ENCODE measurements around the gene ARHGAP15. TPM values are rescaled to one million over a fixed set of nuclear protein-coding genes. Genes with fewer than 3 reads are reported as not detected.
"Not testable (repeated sequence)": the region's sequence is repeated elsewhere in the genome, so short reads cannot be mapped to it uniquely, and the experiment has no call there.

Gene ARHGAP15
- total RNA-seq, 1 experiment from 2014 or later, result 0.17 TPM

DNA sequence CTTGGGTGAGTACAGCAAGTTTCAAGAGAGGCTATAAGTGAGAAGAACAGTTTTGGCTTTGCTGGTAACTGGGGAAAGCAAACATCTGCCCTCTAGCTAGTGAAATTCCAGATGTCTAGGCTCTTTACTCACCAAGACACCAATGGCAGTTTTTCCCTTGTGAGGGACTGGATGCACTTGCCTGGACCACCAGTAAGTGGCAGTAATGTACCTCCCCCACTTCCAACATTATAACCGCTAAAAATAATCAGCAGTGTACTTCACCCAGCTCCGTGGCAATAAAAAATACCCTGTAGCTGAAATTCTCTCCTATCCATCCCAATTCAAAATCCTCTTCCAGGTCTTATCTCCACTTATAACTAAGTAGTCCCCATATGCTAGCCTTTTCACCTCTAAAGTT, 383.9 kb downstream of the ARHGAP15 start:
- DNase-seq (ENCODE audit: extremely low read depth, low read depth), result peak; percentile 18

DNA sequence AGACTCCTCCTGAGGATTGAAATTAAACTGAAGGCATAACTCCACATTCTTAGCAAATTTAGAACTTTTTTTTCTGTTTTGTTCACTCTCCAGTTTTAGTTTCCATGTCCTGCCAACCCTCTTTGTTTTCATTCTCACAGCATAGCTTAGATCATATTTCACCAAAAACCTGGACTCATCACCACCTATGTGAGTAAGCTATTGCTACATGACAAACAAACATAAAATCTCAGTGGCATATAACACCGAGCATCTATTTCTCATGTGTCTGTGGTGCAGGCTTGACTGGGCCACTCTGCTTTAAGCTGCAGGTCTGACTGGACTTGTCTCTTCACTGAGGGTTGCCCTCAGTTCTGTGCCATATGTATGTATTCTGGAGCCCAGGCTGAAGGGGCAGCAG, 385.2 kb downstream of the ARHGAP15 start:
- DNase-seq (ENCODE audit: extremely low read depth, low read depth), result no peak

DNA sequence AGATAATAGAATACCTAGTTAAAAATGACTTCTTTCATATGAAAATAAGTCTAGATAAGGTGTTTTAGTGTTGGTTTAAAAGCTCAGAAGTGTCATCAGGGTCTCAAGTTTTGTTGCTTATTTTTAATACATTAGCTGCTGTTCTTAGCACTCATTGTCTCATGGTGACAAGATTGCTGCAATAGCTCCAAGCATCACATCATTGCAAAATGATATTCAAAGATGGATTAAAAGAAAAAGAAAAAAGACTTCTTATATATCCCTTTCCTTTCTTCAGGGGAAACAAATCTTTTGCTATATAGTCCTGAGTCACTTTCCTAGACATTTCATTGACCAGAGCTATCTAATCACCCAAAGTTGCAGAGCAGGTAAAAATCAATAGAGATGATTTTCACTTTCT, 386.1 kb downstream of the ARHGAP15 start:
- no peak for DNase-seq (ENCODE audit: extremely low read depth, low read depth)

DNA sequence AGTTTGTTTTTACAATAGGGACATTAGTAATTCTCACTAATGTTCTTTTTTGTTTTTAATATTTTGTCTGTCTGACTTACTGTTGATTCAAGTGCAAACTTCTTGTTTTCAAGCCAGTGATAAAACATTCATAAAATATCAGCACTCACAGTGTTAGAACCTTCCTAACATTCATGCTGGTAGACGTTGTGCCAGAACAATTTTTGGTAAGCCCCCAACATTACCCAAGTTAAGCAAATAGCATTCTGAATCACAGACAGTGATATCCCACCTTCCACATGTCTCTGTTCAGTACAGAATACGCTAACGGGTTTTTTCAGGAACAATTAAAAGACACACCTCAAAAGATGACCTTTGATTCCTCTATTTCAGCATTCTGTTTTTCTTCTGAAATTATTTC, 390.3 kb downstream of the ARHGAP15 start:
- DNase-seq (ENCODE audit: extremely low read depth, low read depth), result no peak

DNA sequence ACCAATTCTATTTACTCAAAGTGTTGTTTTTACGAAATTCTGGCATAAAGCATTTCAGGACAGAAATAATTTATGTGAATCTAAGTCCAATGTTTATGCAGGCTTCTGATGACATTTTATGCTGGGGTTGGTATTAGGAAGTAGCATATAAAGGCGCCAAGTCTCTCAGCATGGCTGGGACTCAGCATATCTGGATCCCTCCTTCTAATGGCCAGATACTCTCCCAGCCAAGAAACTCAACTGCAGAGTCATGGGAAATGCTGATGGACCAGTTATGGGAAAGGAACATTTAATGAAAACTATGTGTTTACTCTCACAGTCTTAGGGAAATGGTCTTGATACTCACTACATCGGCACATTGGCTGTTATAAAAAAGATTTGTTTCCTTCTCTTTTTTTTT, 392.2 kb downstream of the ARHGAP15 start:
- no peak for DNase-seq (ENCODE audit: extremely low read depth, low read depth)

DNA sequence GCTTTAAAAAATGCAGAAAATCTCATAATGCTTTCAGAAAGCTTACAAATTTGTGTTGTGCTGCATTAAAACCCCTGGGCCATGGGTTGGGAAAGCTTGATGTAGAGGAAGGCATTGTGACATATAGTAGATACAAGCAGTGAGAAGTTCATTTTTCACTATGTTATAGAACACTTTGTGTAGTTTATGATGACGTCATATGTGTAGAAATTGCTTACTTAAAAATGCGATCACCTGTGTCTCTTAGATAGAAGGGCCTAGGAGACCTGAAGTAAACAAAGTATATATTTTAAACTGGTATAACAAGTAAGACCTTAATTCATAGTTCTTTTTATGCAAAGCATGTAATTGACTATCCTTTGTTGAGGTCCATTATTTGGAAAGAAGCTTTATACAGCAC, 393.5 kb downstream of the ARHGAP15 start:
- DNase-seq (ENCODE audit: extremely low read depth, low read depth), result no peak

DNA sequence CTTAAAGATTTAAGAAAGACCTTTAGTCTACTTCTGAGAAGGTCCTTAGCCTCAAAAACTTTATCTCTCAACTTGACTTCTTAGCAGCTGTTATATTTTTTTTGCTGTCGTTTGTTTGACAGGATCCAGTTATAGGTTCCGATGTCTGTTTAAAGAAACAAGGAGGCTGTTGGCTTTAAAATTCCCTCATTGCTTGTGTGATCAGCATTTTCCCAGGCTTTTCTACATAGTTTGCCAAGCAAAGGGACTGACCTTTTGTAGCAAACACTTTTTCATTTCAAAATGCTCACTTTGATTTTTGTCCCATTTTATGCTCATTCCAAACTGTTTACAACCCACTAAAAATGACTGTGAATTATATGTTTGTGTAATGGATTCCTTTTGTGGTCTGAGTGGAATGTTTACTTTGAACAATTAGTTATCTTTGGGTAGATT, 394.9 kb downstream of the ARHGAP15 start:
- DNase-seq (ENCODE audit: extremely low read depth, low read depth), result no peak

DNA sequence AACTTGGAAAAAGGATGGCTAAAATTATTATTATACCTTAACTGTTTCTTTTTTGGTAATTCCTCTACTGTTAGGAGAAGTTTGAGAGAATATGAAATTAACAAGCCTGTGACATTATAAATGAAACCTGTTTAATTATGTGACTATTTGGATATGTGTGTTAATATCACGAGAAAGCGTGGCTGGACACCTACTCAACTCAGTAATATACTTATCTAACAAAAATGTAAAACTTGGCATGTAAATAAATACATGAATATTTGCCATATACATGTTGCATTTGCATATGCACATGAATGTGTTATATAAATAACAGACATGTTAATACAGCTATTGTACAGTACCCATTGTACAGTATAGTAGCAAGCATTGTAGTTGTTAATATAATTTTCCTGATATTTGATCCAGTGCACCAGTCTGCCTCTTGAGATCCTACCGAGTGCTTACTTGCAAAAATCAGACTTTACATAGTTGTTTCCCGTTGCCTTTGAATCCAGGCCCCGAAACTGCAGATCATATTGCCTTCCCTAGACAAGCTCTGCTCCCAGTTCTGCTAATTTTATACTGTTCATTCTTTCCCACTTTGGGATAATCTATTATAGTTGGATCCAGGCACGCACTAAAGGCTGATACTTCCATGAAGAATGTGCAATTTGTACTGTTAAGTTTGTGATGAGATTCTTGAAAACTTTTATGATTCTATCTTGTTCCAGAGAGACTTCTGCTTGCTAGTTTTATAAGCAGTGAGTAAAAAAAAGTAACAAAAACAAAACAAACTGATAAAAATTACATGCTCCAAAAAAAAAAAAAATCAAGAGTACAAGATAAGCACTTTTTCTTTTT, 395.6 kb downstream of the ARHGAP15 start:
- DNase-seq (ENCODE audit: extremely low read depth, low read depth), result no peak

DNA sequence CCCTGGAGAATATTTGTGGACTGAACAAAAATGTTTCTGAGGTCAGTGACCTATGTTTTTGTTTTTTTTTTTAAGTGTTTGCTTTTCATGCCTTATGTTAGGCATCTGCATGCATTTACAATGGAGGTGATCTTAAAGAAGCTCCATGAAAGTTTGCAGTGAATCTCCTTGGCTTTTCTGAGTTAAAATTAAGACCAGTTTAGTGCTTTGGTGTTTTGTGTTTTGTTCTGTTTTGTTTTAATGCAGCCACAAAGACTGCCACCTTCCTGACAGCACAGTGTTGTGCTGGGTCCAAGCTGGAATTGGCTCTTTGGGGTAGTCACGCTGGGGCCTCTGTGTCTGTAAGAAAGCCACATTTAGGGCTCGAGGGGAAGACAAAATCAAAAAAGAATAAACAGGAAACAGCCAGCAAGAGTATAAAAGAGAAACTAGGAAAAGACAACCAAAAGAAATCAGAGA, 396.2 kb downstream of the ARHGAP15 start:
- no peak for DNase-seq (ENCODE audit: extremely low read depth, low read depth)

DNA sequence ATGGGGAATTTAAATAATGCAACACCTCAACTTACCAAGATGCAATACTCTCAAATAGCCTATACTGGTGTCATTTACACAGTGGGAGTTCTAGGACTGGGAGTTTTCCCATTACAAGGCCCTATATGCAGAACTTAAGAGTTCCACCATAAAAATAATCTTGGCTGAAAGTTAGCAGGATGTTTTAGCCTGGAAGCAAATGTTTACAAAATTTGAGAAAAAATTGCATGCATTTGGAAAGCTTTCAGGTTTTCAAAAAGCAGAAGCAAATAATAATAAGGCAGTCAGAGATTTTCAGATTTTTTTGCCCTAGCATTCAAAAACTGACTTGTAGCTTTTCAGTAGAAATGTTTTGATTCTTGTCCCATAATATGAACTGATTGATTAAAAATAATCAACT, 397.3 kb downstream of the ARHGAP15 start:
- DNase-seq (ENCODE audit: extremely low read depth, low read depth), result no peak

DNA sequence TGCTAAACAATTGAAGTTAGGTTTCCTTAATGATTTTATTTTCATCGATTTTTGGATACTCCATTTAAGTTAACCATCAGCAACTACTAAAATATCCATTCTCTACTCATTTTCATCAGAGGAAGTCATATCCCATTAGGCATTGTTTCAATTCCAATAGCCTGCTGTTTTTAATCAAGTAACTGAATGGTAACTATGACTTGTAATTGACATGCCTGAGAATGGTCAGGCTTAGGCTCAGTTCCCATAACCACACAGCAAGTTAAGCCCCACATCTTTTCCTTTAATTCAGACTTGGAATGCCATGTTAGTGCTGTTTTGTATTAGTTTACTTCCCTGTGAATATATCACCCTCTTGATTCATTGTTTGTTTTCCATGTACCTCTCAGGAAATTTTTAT, 398.8 kb downstream of the ARHGAP15 start:
- DNase-seq (ENCODE audit: extremely low read depth, low read depth), result no peak

DNA sequence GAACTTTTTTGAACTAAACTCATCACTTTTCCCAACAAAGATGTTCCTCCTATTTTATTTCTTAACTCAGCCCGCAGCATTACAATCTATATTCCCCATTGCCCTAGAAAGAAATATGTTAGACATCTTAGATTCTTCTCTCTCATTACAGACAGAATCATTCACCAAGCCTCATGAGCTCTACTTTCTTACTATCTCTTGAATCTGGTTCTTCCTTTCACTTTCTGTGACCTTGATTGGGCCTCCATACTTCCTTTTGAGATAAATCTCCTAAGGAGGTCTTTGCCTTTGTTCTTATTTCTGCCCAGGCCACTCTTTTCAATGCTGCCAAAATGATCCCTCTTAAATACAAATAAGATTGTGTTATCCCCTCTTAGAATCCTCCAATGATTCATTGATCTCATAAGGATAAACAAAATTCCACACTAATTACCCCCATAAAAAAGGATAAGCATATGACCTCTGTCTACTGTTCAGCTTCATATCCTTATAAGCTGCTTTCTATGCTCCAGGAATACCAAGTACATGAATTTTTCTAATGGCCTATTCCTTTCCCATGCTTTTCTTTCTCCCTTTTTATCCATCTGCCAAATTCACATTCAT, 400.0 kb downstream of the ARHGAP15 start:
- DNase-seq (ENCODE audit: extremely low read depth, low read depth), result no peak

DNA sequence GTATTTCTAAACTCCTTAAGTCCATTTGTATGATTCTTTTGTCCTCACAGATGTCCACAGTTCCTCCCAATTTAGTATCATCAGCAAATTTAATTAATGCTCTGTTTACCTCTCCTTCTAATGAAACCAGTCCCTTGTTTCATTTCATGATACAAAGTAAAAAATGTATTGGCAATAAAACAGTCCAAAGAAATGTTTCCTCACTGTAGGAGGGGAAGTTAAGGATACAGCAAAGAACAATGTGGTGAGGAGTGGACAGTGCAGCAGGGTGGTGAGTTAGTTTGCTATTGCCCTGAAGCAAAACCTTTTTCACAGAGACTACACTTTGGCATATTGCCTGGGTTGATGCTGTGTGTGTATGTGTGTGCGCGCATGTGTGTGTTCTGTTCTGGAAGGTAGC, 401.5 kb downstream of the ARHGAP15 start:
- no peak for DNase-seq (ENCODE audit: extremely low read depth, low read depth)

DNA sequence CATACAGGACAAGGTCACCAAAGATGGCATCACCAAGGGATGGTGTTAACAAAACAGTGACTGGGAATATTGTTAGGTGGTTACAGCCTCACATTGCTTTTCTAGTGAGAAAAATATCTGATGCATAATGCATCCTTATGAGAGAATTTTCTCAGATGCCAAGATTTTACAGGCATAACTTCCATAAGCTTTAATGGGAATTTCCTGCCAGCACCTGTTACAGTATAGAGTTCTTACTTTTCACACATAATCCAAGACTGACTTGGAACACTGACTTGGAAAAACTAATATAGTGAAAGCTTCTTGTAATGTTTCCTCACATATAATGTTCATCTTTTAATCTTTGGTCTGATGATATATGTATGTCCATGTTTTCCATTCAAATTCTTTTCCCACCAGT, 402.8 kb downstream of the ARHGAP15 start:
- DNase-seq (ENCODE audit: extremely low read depth, low read depth), result no peak

DNA sequence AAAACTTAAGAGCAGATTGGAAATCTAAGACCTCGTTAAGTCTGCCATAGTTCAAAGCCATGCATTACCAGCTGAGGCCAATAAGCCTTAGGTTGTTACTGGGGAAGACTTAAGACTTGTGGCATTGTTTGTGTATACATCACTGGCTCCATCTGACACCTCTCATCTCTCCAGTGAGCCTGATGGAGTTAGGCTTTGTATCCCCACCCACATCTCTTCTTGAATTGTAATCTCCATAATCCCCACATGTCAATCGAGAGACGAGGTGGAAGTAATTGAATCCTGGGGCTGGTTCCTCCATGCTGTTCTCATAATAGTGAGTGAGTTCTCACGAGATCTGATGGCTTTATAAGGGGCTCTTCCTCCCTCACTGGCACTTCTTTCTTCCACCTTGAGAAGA, 404.6 kb downstream of the ARHGAP15 start:
- no peak for DNase-seq (ENCODE audit: extremely low read depth, low read depth)

DNA sequence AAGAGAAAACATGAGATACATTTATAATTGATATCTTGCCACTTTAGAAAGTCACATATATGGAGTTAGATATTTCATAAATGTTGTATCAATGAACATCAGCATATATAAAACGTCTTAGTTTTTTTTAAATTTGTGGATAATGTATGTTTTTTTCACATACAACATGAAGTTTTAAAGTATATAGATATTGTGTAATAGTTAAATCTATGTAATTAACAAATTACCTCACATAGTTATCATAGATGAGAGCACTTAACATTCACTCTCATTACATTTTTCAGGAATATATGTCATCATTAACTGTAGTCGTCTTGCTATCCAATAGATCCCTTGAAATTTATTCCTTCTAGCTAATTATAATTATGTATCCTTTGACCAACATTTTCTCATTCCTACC, 406.6 kb downstream of the ARHGAP15 start:
- DNase-seq (ENCODE audit: extremely low read depth, low read depth), result no peak

DNA sequence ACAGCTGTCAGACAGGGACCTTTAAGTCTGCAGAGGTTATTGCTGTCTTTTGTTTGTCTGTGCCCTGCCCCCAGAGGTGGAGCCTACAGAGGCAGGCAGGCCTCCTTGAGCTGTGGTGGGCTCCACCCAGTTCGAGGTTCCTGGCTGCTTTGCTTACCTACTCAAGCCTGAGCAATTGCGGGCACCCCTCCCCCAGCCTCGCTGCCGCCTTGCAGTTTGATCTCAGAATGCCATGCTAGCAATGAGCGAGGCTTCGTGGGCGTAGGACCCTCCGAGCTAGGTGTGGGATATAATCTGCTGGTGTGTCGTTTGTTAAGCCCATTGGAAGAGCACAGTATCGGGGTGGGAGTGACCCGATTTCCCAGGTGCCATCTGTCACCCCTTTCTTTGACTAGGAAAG, 412.7 kb downstream of the ARHGAP15 start:
- DNase-seq (ENCODE audit: extremely low read depth, low read depth), result not testable (repeated sequence)

DNA sequence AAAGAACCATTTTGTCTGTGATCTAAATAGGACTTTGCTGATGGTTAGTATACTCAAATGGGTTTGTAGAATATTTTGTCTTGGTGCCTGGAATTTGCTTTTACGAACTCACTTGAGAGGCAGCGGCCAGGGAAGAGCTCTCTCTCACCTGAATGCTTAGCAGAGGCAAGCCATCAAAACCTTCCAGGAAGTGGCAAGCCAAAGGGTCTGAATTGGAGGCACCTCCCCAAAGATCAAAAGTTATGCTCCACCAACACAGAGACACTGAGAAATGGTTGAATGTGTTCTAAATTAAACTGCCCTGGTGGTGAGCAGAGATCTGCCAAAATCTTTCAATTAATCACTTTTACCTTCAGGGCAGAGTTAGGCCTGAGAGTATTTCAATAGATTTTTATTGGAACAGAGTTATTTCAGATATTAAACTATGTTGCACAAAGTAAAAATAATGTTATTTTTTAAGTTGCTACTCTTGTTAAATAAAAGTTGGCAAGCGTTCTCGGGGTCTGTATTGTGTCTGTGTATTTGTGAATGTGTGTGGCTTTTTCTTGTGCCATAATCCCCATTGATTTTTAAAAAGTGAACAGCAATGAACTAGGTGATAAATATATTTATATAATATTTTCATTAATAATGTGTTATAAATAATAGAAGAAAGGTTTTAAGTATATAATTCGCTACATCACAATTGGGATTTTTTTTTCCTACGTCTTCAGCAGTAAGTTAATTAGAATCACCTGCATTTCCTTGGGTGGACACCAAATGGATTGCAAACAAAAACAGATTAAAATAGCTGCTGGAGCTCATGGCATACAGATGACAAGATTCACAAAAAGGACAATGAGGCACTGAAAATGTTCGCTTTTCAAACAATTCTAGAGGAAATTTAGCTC, 416.1 kb downstream of the ARHGAP15 start:
- DNase-seq (ENCODE audit: extremely low read depth, low read depth), result no peak

DNA sequence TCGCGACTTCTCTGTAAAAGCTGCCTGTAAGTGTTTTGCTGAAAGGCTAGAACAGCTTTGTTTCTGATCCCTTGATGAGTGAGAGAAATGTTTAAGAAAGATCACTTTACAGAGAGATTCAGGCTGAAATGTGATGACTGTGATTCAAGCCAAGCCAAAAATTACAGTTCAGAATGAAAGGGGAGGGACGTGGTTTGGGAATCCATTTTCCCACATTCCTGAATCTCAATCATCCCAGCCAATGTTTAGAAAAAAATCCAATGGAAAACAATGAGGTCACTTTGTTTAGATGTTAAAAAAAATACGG, 416.7 kb downstream of the ARHGAP15 start:
- DNase-seq (ENCODE audit: extremely low read depth, low read depth), result no peak

DNA sequence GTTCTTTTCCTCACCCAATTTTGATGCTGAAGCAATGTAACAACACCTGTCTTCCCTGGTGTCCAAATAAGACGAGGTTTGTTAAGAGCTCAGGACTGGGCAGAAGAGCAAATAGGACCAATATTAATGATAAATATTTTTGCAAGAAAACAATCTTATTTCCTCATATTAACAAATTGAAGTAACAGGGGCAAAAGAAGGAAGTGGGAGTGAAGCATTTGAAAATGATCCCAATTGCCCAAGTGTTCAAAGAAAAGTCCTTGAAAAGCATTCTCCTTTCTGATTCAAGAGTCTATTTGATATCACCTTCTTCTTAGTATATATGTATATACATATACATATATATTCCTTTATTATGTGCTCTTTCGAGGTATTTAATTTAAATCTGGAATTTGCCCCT, 418.8 kb downstream of the ARHGAP15 start:
- no peak for DNase-seq (ENCODE audit: extremely low read depth, low read depth)

DNA sequence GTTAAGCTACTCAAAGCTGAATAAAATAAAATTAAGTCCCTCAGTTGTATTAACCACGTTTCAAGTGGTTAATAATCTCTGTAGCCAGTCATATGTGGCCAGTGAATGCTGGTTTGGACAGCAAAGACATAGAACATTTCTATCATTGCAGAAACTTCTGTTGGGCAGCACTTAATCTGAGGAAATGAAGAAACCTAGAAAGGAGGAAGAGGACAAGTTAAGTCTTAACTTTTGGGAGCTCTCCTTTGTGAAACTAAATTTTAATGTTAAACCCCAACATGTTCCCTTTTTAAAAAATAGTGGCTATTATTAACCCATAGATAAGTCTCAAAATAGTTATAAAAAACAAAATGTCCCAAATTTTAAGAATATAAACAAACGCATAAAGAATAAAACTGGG, 421.3 kb downstream of the ARHGAP15 start:
- DNase-seq (ENCODE audit: extremely low read depth, low read depth), result no peak
